Neuronal stem cell (in vitro differentiated cells): ENCODE measurements around the gene CRLF2.

ENCODE experiments used
- DNase-seq: peaks from one replicate; pipeline ENCODE4 v3.0.0-alpha.2; 2013; ENCODE audit warnings: low spot score
- H2AFZ ChIP-seq: one replicate; pipeline ENCODE4 v1.6.1; 2013; ENCODE audit warnings: mild to moderate bottlenecking, low read length, inconsistent platforms
- H2AK5ac ChIP-seq: 2 replicates; pipeline ENCODE4 v1.6.1; 2013; ENCODE audit warnings: low read depth, mild to moderate bottlenecking, inconsistent platforms, low read length, moderate library complexity, mixed read lengths
- H2BK120ac ChIP-seq: 2 replicates; pipeline ENCODE4 v1.6.1; 2013; ENCODE audit warnings: low read depth, mild to moderate bottlenecking, inconsistent platforms, low read length, moderate library complexity, mixed read lengths
- H2BK12ac ChIP-seq: one replicate; pipeline ENCODE4 v1.6.1; 2013; ENCODE audit warnings: low read length, inconsistent platforms
- H2BK15ac ChIP-seq: 2 replicates; pipeline ENCODE4 v1.6.1; 2013; ENCODE audit warnings: mild to moderate bottlenecking, low read length, inconsistent platforms, mixed read lengths
- H2BK5ac ChIP-seq: one replicate; pipeline ENCODE4 v1.6.1; 2013; ENCODE audit warnings: inconsistent platforms, mild to moderate bottlenecking, low read length, moderate library complexity
- H3K14ac ChIP-seq: one replicate; pipeline ENCODE4 v1.6.1; 2013; ENCODE audit warnings: low read length, inconsistent platforms
- H3K18ac ChIP-seq: 2 replicates; pipeline ENCODE4 v1.6.1; 2013; ENCODE audit warnings: low read length, inconsistent platforms
- H3K23ac ChIP-seq: 2 replicates; pipeline ENCODE4 v1.6.1; 2013; ENCODE audit warnings: low read depth, mild to moderate bottlenecking, mixed read lengths, low read length, inconsistent platforms; ENCODE audit not compliant: poor library complexity
- H3K27ac ChIP-seq: replicated peaks from 3 replicates; pipeline ENCODE4 v1.5.1; 2013; ENCODE audit warnings: low read length, inconsistent platforms
- H3K27me3 ChIP-seq, 3 experiments: 2 replicates each; pipeline ENCODE4 v1.6.1; 2013; ENCODE audit warnings: low read length in 3 of 3, mild to moderate bottlenecking in 2 of 3, inconsistent platforms in 1 of 3, low read depth in 1 of 3, mixed read lengths in 1 of 3, moderate library complexity in 1 of 3; ENCODE audit not compliant: control insufficient read depth in 3 of 3, insufficient read depth in 3 of 3
- H3K36me3 ChIP-seq, 2 donors: replicated peaks in 1 of 2; 2 replicates each; pipeline ENCODE4 v1.6.1; 2013; ENCODE audit warnings: low read length in 2 of 2; ENCODE audit not compliant: control insufficient read depth in 2 of 2, insufficient read depth in 2 of 2
- H3K4ac ChIP-seq: 2 replicates; pipeline ENCODE4 v1.6.1; 2013; ENCODE audit warnings: inconsistent platforms, mild to moderate bottlenecking, low read length, moderate library complexity
- H3K4me1 ChIP-seq, 2 donors: 1 replicate in 1 of 2; 2 replicates in 1 of 2; pipeline ENCODE4 v1.6.1; 2013; ENCODE audit warnings: low read length in 2 of 2, low read depth in 1 of 2; ENCODE audit not compliant: control insufficient read depth in 2 of 2, insufficient read depth in 1 of 2
- H3K4me2 ChIP-seq: one replicate; pipeline ENCODE4 v1.6.1; 2013; ENCODE audit warnings: mild to moderate bottlenecking, low read length, inconsistent platforms; ENCODE audit not compliant: insufficient read depth, poor library complexity, severe bottlenecking
- H3K4me3 ChIP-seq, 2 donors: 2 replicates each; pipeline ENCODE4 v1.5.1; 2013; ENCODE audit warnings: low read length in 2 of 2, mild to moderate bottlenecking in 2 of 2, inconsistent platforms in 1 of 2, moderate library complexity in 1 of 2
- H3K79me1 ChIP-seq: one replicate; pipeline ENCODE4 v1.6.1; 2013; ENCODE audit warnings: low read depth, mild to moderate bottlenecking, inconsistent platforms, low read length, moderate library complexity
- H3K9ac ChIP-seq: one replicate; pipeline ENCODE4 v1.6.1; 2013; ENCODE audit warnings: mild to moderate bottlenecking, low read depth, low read length, inconsistent platforms; ENCODE audit not compliant: poor library complexity
- H3K9me3 ChIP-seq, 2 donors: replicated peaks in 1 of 2; 2 replicates each; pipeline versions ENCODE3 to v1.6.1; 2013; ENCODE audit warnings: low read length in 2 of 2, mild to moderate bottlenecking in 2 of 2, inconsistent platforms in 1 of 2, low read depth in 1 of 2, mixed read lengths in 1 of 2, moderate library complexity in 1 of 2; ENCODE audit not compliant: control insufficient read depth in 2 of 2, insufficient read depth in 1 of 2
- H4K8ac ChIP-seq: one replicate; pipeline ENCODE4 v1.6.1; 2013; ENCODE audit warnings: low read depth, mild to moderate bottlenecking, inconsistent platforms, low read length, moderate library complexity
- H4K91ac ChIP-seq: one replicate; pipeline ENCODE4 v1.6.1; 2013; ENCODE audit warnings: low read length, low read depth, mild to moderate bottlenecking, inconsistent platforms; ENCODE audit not compliant: poor library complexity
- WGBS, 2 donors: extraction: QIAGEN DNeasy Blood & Tissue Kit; methylation state at CpG; one replicate each; pipeline ENCODE4 v1.1.7; 2013; ENCODE audit warnings: missing lambda C conversion rate in 2 of 2, mixed read lengths in 1 of 2; ENCODE audit not compliant: insufficient read length in 2 of 2, insufficient replicate concordance in 1 of 2; ENCODE audit errors: extremely low coverage in 2 of 2; 5-methylcytosine and 5-hydroxymethylcytosine counted together

The CRLF2 gene

GRCh38 chrX:1215123-1215823 lies 2.8 kb upstream of the CRLF2 start:
- H2BK15ac ChIP-seq = no peak overlapping the region
- no peak overlapping the region for H2AK5ac ChIP-seq
- no peak overlapping the region for H3K4ac ChIP-seq
- H3K18ac ChIP-seq = no peak overlapping the region
- no peak overlapping the region for H2BK120ac ChIP-seq
- no peak overlapping the region for H3K23ac ChIP-seq
- H2BK12ac ChIP-seq = no peak overlapping the region
- no peaks in the 10 kb centered on the region for H3K4me1 ChIP-seq
- H3K9me3 ChIP-seq = peaks cover 0 to 2% of the 10 kb centered on the region in 2 donors
- H3K4me3 ChIP-seq = no peak overlapping the region
- no peak overlapping the region for H3K27ac ChIP-seq
- no peak overlapping the region for H3K14ac ChIP-seq
- no peaks in the 10 kb centered on the region for H3K36me3 ChIP-seq
- no peak overlapping the region for H3K9ac ChIP-seq
- WGBS, 2 donors = no CpG with 5 or more reads among the region's 10 CpGs
- no peak overlapping the region for H4K91ac ChIP-seq
- no peak for DNase-seq
- H4K8ac ChIP-seq = no peak overlapping the region
- no peak overlapping the region for H2AFZ ChIP-seq
- H3K27me3 ChIP-seq = no peaks in the 10 kb centered on the region
- no peak overlapping the region for H2BK5ac ChIP-seq
- H3K79me1 ChIP-seq = no peaks in the 10 kb centered on the region
- H3K4me2 ChIP-seq = no peak overlapping the region

DNA sequence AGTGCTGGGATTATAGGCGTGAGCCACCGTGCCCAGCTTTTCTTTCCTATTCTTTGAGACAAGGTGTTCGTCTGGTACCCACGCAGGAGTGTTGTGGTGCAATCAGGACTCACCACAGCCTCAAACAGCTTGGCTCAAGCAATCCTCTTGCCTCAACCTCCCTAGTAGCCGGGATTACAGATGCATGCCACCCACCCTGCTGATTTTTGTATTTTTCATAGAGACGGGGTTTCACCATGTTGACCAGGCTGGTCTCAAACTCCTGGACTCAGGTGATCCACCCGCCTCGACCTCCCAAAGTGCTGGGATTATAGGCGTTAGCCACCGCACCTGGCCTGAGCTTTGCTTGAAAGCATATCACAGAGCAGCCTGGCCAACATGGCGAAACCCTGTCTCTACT lies 1.5 kb upstream of the CRLF2 start:
- no peak overlapping the region for H3K14ac ChIP-seq
- no peak overlapping the region for H3K4ac ChIP-seq
- H4K8ac ChIP-seq = no peak overlapping the region
- H3K4me3 ChIP-seq = no peak overlapping the region
- no peaks in the 10 kb centered on the region for H3K4me1 ChIP-seq
- no peaks in the 10 kb centered on the region for H3K27me3 ChIP-seq
- H3K79me1 ChIP-seq = no peaks in the 10 kb centered on the region
- H4K91ac ChIP-seq = no peak overlapping the region
- H2BK12ac ChIP-seq = no peak overlapping the region
- peaks cover 0 to 2% of the 10 kb centered on the region in 2 donors for H3K9me3 ChIP-seq
- H3K4me2 ChIP-seq = no peak overlapping the region
- H2BK5ac ChIP-seq = no peak overlapping the region
- no peak overlapping the region for H2AK5ac ChIP-seq
- H3K9ac ChIP-seq = no peak overlapping the region
- no peak overlapping the region for H3K18ac ChIP-seq
- no peak overlapping the region for H2BK120ac ChIP-seq
- WGBS, 2 donors = no CpG with 5 or more reads among the region's 11 CpGs
- no peak for DNase-seq
- H3K27ac ChIP-seq = no peak overlapping the region
- no peak overlapping the region for H2AFZ ChIP-seq
- H2BK15ac ChIP-seq = no peak overlapping the region
- no peaks in the 10 kb centered on the region for H3K36me3 ChIP-seq
- no peak overlapping the region for H3K23ac ChIP-seq

- no CpG with 5 or more reads among the region's 1 CpG for WGBS, 2 donors
- Histone ChIP-seq H3K14ac (no peak overlapping the region), H3K4ac (no peak overlapping the region), H3K18ac (no peak overlapping the region), H3K4me3 (no peak overlapping the region), H2BK120ac (no peak overlapping the region), H3K4me1 (no peaks in the 10 kb centered on the region), H2AK5ac (no peak overlapping the region), H3K23ac (no peak overlapping the region), H3K9me3 (peaks cover 0 to 2% of the 10 kb centered on the region in 2 donors), H2BK5ac (no peak overlapping the region), H3K79me1 (no peaks in the 10 kb centered on the region), H4K8ac (no peak overlapping the region), H3K36me3 (no peaks in the 10 kb centered on the region), H4K91ac (no peak overlapping the region), H3K9ac (no peak overlapping the region), H2BK15ac (no peak overlapping the region), H3K27me3 (no peaks in the 10 kb centered on the region), H2AFZ (no peak overlapping the region), H3K4me2 (no peak overlapping the region), H2BK12ac (no peak overlapping the region), H3K27ac (no peak overlapping the region)
- DNase-seq = no peak
These were observed 1.6 kb downstream of the CRLF2 start for GRCh38 chrX:1210844-1211243.

- Histone ChIP-seq H3K4me2 (no peak overlapping the region), H3K4ac (no peak overlapping the region), H2AK5ac (no peak overlapping the region), H3K9me3 (peaks cover 0 to 2% of the 10 kb centered on the region in 2 donors), H2BK5ac (no peak overlapping the region), H3K36me3 (no peaks in the 10 kb centered on the region), H3K14ac (no peak overlapping the region), H3K18ac (no peak overlapping the region), H3K4me1 (no peaks in the 10 kb centered on the region), H4K91ac (no peak overlapping the region), H2BK12ac (no peak overlapping the region), H2BK120ac (no peak overlapping the region), H2BK15ac (no peak overlapping the region), H3K79me1 (no peaks in the 10 kb centered on the region), H3K23ac (no peak overlapping the region), H4K8ac (no peak overlapping the region), H3K4me3 (no peak overlapping the region), H2AFZ (no peak overlapping the region), H3K27me3 (no peaks in the 10 kb centered on the region), H3K9ac (no peak overlapping the region), H3K27ac (no peak overlapping the region)
- DNase-seq = no peak
- WGBS, 2 donors = no CpG with 5 or more reads among the region's 15 CpGs
These were observed 4.9 kb downstream of the CRLF2 start for GRCh38 chrX:1207496-1208025.
